ENCODE measurements around the gene USH2A. TPM values are rescaled to one million over a fixed set of nuclear protein-coding genes. Genes with fewer than 3 reads are reported as not detected.
A peak's percentile ranks its signal among the peaks of the same experiment; 100 is the strongest.

USH2A gene
- polyA plus RNA-seq, 1 donor from 2014 or later: 0.17 TPM

GRCh38 chr1:216223486-216223885, 199.8 kb downstream of the USH2A start:
- Histone ChIP-seq H3K79me2 (replicated peaks; ENCODE audit: insufficient read depth, low read length) (no peaks in the 10 kb centered on the region), H3K9ac (ENCODE audit: low read length) (peak overlapping the region; percentile 43), H3K9me3 (ENCODE audit: low read length) (no peaks in the 10 kb centered on the region), H3K9me2 (ENCODE audit: insufficient read depth, low read length) (no peaks in the 10 kb centered on the region), H2AFZ (ENCODE audit: low read depth, low read length) (no peak overlapping the region), H3K27ac (ENCODE audit: low read length) (peak overlapping the region; percentile 74), H3K4me3 (ENCODE audit: low read length) (peak overlapping the region; percentile 2), H3K4me2 (ENCODE audit: low read length) (no peak overlapping the region), H3K36me3 (ENCODE audit: insufficient read depth, low read length) (no peaks in the 10 kb centered on the region), H3K27me3 (ENCODE audit: insufficient read depth, low read depth, low read length) (no peaks in the 10 kb centered on the region), H4K20me1 (ENCODE audit: insufficient read depth) (no peaks in the 10 kb centered on the region), H3F3A (ENCODE audit: insufficient read depth, low read length, poor library complexity, severe bottlenecking) (no peaks in the 10 kb centered on the region)
- TF ChIP-seq REST (IDR thresholded peaks at IDR 0.05; ENCODE audit: borderline replicate concordance): peak; percentile 23
- no peak for TF ChIP-seq TAF1 (IDR thresholded peaks at IDR 0.05; ENCODE audit: low read depth)
- TF ChIP-seq RAD21 (conservative IDR thresholded peaks at IDR 0.05): no peak
- peak; percentile 97 for TF ChIP-seq EP300 (conservative IDR thresholded peaks at IDR 0.05; ENCODE audit: poor library complexity, severe bottlenecking)
- peak; percentile 82 for TF ChIP-seq POLR2AphosphoS5 (IDR thresholded peaks at IDR 0.05)
- no peak for TF ChIP-seq CTCF (IDR thresholded peaks at IDR 0.05; ENCODE audit: poor library complexity, severe bottlenecking)

- H3K36me3 ChIP-seq (ENCODE audit: insufficient read depth, low read length): no peaks in the 10 kb centered on the region
- TF ChIP-seq REST (IDR thresholded peaks at IDR 0.05; ENCODE audit: borderline replicate concordance) (no peak), RAD21 (conservative IDR thresholded peaks at IDR 0.05) (no peak), POLR2AphosphoS5 (IDR thresholded peaks at IDR 0.05) (no peak), CTCF (IDR thresholded peaks at IDR 0.05; ENCODE audit: poor library complexity, severe bottlenecking) (no peak), MXI1 (conservative IDR thresholded peaks at IDR 0.05; ENCODE audit: poor library complexity, severe bottlenecking) (no peak), TAF1 (IDR thresholded peaks at IDR 0.05; ENCODE audit: low read depth) (no peak), EP300 (conservative IDR thresholded peaks at IDR 0.05; ENCODE audit: poor library complexity, severe bottlenecking) (no peak), SMC3 (conservative IDR thresholded peaks at IDR 0.05; ENCODE audit: poor library complexity) (no peak), EZH2 (IDR thresholded peaks at IDR 0.05; ENCODE audit: borderline replicate concordance, insufficient read depth, low read length, poor library complexity, severe bottlenecking) (no peak)
- no peak overlapping the region for H3K27ac ChIP-seq (ENCODE audit: low read length)
- no peaks in the 10 kb centered on the region for H3K27me3 ChIP-seq (ENCODE audit: insufficient read depth, low read depth, low read length)
- H3K9me2 ChIP-seq (ENCODE audit: insufficient read depth, low read length): no peaks in the 10 kb centered on the region
- H3K9ac ChIP-seq (ENCODE audit: low read length): no peak overlapping the region
- H3F3A ChIP-seq (ENCODE audit: insufficient read depth, low read length, poor library complexity, severe bottlenecking): no peaks in the 10 kb centered on the region
- H3K79me2 ChIP-seq (replicated peaks; ENCODE audit: insufficient read depth, low read length): no peaks in the 10 kb centered on the region
- no peak overlapping the region for H3K4me2 ChIP-seq (ENCODE audit: low read length)
- H3K9me3 ChIP-seq (ENCODE audit: low read length): no peaks in the 10 kb centered on the region
- H3K4me3 ChIP-seq (ENCODE audit: low read length): no peak overlapping the region
- H2AFZ ChIP-seq (ENCODE audit: low read depth, low read length): no peak overlapping the region
- no peaks in the 10 kb centered on the region for H4K20me1 ChIP-seq (ENCODE audit: insufficient read depth)
Measured at GRCh38 chr1:216222288-216222687, 201.0 kb downstream of the USH2A start.
